ENCODE results near the gene SYNPO2L.
A peak's percentile ranks its signal among the peaks of the same experiment; 100 is the strongest.
"Not testable (repeated sequence)": the region's sequence is repeated elsewhere in the genome, so short reads cannot be mapped to it uniquely, and the experiment has no call there.

The SYNPO2L gene

DNA sequence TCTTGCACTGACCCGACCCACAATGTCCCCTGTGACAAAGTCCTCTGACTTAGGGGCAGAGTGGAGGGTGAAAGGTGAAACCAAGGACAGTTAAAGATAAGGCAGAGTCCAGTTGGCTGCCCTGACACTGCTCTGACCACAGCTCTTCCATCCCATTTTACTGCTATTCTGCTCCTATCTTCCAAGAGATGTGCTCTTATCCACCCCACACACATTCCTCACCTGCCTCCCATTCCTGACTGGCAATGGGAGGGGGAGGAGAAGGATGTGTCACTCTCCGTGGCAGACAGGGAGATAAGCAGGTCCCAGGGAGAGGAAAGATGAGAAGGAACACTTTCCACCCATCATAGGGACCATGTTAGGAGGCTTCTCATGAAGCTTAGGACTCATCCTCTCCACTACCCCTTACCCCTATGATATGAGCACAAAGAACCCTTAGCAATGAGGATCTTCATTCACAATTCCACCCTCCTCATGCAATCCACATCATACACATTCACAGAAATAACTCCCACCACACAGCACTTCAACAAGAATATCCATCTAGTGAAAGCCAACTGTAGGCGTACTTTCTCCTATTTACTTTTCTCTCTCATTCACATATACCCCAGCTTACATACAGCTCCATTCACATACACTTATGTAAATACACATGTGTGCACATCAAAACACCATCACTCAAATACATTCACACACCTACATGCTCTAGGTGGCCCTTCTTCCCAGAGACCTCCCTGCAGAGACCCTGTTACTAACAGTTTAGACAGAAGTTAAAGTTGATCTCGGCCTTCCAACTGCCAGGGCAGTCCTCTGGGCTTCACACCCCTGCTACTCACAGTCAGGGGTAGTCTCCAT, 6.6 kb downstream of the SYNPO2L start:
- DNase-seq = no peak

GRCh38 chr10:73647875-73648651, 7.8 kb downstream of the SYNPO2L start:
- DNase-seq = no peak

DNA sequence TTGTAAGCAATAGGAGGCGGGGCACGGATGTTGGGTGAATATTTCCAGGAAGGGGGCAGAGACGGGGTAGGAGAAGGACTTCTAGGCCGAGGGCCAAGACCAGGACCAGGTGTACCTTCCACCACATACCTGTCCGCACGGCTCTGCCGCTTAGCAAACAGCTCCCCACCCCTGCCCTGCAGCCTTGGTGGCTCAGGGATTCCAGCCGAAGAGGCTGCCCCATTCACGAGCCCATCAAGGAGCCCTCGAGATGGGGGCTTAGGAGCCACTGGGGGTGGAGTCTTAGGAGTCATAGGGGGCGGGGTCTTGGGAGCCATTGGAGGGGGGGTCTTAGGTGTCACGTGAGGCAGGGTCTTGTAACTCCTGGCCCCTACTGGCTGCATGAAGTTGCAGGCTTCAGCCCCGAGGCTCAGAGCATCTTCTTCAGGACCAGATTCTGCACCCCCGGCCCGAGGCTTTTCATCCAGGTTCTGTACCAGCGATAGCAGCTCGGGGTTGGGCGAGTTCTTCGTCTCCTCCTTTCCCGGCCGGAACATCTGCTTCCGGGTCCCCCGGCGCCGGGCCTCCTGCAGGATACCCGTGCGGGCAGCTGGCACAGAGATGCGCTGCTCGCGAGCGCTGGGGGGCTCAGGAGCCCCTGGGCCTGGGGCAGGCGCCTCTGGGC, 8.5 kb downstream of the SYNPO2L start:
- DNase-seq = no peak

DNA sequence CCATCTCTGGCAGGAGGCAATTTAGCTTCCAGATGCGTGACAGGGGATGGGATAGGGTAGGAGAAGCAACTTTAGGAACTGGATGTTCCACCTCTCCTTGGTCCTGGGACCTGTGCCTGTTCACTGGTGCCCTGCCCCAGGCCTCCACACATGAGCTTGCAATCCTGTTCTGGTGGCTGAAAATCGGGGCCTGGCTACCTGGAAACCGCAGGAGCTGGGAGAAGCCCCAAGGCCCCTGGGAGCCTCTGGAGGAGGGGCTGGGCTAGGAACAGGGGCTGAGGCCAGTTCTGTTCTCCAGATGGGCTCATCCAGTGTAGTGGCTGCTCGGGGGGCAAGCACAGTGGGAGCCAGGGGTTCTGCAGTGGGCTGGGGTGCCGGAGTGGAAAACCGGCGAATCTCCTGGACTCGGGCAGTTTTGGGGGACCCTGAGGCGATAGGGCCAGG, 9.2 kb downstream of the SYNPO2L start:
- no peak for DNase-seq

GRCh38 chr10:73645251-73645650, 10.6 kb downstream of the SYNPO2L start:
- DNase-seq = no peak

- no peak for DNase-seq
These were observed 11.1 kb downstream of the SYNPO2L start for GRCh38 chr10:73644767-73645166.

GRCh38 chr10:73644015-73644743, 11.7 kb downstream of the SYNPO2L start:
- DNase-seq = no peak

DNA sequence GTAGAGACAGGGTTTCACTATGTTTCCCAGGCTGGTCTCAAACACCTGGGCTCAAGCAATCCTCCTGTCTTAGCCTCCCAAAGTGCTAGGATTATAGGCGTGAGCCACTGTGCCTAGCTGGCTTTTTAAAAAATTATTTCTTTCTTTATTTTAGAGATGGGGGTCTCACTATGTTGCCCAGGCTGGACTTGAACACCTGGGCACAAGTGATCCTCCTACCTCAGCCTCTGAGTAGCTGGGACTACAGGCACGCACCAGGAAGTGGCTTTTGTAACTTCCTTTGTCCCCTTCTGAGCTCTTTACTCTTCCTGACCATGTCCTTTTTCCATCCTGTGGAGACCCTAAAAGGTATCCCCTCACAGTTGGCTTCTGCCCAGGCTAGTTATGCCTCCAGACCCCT, 12.5 kb downstream of the SYNPO2L start:
- no peak for DNase-seq

DNA sequence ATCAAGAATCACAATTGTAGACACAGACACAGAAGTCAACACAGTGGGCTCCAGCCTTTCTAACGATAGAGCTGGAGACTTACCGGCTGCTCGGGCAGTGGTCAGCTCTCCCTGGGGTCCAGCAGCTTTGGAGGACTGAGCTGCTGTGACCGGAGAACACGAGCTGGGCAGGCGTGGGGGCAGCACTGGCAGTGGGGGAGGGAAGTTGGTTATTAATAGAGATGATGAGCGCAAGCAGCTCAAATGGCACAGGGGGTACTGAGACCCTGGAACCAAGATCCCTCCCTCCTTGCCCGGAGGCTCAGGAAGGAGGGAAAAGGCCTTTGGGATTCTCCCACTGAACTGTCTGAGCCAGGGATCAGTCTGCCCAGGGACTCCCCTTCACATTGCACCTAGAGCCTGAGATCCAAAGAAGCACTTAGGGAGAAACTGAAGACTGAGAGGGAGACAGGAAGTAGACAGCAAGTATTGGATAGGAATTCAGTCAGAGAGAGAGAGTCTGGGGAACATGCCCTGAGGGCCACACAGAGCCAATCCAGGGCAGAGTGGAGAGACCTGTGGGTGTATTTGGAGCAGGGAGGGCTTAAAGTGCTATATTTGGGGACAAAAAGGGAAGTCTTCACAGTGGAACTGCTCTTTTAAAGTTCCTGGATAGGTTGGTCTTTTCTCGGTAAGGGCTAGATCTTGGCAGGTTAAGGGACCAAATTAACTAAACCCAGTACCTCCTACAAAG, 14.3 kb downstream of the SYNPO2L start, which contains the start of gene MYOZ1:
MYOZ1 (minus strand) TSS at position 147 of the 733 bp plus-strand sequence. CDS start 1,457 bp downstream, outside the sequence.
- DNase-seq = no peak

DNA sequence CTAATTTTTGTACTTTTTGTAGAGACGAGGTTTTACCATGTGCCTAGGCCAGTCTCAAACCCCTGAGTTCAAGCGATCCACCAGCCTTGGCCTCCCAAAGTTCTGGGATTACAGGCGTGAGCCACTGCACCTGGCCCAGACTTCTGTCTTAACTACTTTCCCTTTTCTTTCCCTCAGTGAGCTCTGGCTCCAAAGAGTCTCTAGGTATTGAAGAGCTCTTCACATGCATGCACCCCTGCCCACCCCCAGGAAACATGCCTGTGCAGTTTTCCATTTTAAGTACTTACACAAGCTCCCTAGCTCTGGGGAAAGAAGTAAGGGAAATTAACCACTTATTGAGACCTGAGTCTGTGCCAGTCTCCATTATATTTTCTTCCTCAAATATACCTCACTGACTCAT, 16.5 kb downstream of the SYNPO2L start:
- no peak for DNase-seq

GRCh38 chr10:73635781-73636180, 20.0 kb downstream of the SYNPO2L start:
- DNase-seq = no peak

- no peak for DNase-seq
These were observed 21.4 kb downstream of the SYNPO2L start for GRCh38 chr10:73634421-73634820.

DNA sequence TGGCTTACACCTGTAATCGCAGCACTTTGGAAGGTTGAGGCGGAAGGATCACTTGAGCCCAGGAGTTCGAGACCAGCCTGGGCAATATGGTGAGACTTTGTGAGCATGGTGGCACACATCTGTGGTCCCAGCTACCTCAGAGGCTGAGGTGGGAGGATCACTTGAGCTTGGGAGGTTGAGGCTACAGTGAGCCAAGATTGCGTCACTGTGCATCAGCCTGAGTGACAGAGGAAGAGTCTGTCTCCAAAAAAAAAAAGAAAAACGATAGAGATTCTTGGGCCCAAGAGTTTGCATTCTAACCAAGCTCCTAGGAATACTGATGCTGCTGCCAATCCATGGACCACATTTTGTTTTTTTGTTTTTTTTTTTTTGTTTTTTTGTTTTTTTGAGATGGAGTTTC, 26.7 kb downstream of the SYNPO2L start:
- DNase-seq = no peak

DNA sequence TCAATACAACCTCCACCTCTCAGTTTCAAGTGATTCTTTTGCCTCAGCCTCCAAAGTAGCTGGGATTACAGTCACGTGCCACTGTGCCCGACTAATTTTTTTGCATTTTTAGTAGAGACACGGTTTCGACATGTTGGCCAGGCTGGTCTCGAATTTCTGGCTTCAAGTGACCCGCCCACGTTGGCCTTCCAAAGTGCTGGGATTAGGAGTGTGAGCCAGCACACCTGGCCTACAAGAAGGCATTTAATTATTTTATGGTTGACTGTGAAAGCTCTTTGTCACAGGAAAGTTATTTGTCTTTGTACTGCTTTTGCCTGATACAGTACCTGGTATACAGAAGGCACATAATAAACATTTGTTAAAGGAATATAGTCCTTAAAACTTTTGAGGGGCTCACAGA, 27.4 kb downstream of the SYNPO2L start:
- DNase-seq = no peak

DNA sequence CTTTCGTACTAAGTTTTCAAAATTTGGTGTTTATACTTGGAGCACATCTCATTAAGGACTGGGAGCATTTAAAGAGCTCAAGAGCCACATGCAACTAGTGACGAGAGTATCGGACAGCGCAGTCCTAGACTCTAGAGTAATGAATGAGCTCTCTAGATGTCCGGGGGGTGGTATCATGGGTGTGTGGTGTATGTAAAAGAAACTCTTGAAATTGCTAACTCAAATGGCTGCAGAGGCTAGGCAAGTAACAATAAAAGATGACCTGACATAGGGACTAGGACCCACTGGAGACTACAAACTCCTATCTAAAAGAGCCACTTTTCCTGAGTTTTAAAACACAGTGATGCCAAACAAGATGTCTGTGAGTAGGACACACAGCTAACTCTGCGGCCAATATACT, 28.5 kb downstream of the SYNPO2L start:
- no peak for DNase-seq

DNA sequence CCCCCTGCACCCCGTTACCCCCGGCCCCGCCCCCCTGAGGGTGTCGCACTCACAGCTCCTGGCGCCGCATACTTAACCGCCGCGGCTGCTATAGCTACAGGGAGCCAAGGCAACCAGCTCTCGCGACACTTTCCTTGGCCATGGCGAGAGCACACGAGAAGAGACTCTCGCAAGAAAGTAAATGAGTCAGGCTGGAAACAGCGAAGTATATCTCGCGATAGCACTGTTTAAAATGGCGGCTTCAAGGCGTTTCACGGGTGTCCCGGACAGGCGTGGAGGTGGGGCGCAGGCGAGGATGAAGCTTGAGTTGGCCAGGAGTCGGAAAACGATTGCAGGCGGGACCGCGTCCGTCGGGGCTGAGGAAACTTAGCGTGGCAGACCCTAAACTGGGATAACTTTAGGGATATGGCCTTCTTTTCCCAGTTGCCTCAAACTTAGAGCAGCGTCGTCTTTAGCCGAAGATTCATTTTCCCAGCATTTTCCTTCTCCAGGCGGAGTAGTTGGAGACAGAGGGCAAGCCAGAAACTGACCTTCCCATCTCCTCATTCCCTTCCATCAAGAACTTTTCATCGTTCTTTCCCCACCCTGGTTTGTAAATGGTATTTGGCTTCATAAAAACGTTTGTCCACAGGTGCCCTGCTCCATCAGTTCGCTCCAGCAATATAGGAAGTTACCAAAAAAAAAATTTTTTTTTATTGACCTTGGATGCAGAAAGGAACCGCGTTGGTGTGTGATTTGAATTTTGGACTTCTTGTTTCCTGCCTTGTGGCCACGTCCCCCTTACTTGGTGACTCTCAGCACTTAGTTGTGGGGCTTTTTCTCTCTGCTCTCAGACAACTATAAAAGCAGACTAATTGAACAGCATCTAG, 29.7 kb downstream of the SYNPO2L start:
- peak; percentile 78 for DNase-seq

DNA sequence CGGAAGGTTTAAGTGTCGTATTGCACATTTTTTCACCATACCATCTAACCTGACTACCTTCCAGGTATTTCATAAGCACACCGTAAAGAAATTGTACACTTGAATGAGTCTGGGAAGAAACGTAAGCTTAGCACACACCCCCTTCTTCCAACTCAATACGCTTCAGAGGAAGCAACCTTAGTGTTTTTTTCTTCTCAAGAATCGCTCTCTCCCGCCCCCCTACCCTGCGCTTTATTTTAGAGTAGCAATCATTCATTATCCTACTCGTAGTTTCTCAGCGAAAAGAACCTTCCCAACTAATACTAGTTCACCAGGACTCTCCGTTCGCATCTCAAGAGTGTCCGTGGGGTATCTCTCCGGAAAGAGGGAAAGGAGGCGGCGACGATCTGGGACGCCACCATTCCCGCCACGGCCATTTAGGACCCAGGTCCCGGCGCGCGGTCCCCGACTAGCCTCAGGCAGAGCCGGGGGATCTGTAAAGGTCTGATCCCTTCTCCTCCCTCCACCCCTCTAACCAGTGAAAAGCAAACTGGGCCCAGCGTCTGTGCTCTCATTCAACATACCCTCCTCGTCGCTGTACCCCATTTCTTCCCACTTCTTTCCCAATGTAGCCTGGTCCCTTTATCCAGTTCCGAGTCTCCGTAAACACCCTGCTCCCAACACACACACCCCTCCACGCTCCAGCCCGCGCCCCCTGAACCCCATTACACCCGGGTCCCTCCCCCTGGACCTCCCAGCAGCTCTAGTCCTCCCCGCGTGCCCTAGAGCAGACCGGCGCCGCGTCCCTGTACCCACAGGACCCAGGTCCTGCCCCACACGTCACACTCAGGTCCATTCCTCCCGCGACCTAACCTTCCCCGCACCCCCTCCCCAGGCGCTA, 30.6 kb downstream of the SYNPO2L start:
- DNase-seq = peak; percentile 2

DNA sequence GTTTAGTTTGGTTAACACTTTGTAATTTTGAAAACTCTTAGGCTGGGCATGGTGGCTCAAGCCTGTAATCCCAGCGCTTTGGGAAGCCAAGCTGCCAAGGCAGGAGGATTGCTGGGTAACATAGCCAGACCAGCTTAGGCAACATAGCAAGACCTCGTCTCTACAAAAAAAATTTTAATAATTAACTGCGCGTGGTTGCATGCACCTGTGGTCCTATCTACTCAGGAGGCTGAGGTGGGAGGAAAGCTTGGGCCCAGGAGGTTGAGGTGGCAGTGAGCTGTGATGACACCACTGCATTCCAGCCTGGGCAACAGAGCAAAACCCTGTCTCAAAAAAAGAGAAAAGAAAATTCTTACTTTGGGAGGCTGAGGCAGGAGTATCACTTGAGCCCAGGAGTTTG, 32.8 kb downstream of the SYNPO2L start:
- no peak for DNase-seq

GRCh38 chr10:73620974-73621373, 34.9 kb downstream of the SYNPO2L start:
- not testable (repeated sequence) for DNase-seq

DNA sequence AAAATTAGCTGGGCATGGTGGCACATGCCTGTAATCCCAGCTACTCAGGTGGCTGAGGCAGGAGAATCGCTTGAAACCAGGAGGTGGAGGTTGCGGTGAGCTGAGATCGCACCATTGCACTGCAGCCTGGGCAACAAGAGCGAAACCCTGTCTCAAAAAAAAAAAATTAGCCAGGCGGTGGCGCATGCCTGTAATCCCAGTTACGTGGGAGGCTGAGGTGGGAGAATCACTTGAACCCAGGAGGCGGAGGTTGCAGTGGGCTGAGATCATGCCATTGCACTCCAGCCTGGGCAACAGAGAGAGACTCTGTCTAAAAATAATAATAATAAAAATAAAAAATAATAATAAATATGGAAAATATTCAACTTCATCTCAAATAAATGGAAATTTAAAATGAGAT, 38.7 kb downstream of the SYNPO2L start:
- not testable (repeated sequence) for DNase-seq
